OCI-LY3 (cell line): ENCODE results near the gene FTH1.

ENCODE experiments used
- CTCF ChIP-seq: fragments of 200-600, 300-600 bp; sonication (generic); IDR thresholded peaks from 2 replicates; pipeline ENCODE4 v1.5.1; 2014; ENCODE audit warnings: antibody characterized with exemption, low read length, low read depth
- EZH2phosphoT487 ChIP-seq: fragments of 200-600 bp; shearing (Covaris generic); IDR thresholded peaks from 2 replicates; pipeline ENCODE4 v1.6.1; 2018; ENCODE audit warnings: antibody characterized with exemption, mixed run types, low read depth

GRCh38 chr11:61967924-61968757, 707 bp upstream of the FTH1 start:
- TF ChIP-seq CTCF (no peak), EZH2phosphoT487 (no peak)
